HG03095 (cell line): ENCODE measurements around the gene CARM1.
"Not testable (repeated sequence)": the region's sequence is repeated elsewhere in the genome, so short reads cannot be mapped to it uniquely, and the experiment has no call there.

ENCODE experiments used
- ATAC-seq: cut with Tn5 transposase; IDR thresholded peaks from one replicate; pipeline ENCODE4 v1.9.1; 2021; ENCODE audit warnings: moderate library complexity; ENCODE audit not compliant: unreplicated experiment

CARM1 gene

GRCh38 chr19:10872546-10873107, 1.3 kb downstream of the CARM1 start:
- no peak for ATAC-seq

GRCh38 chr19:10874024-10874423, 2.7 kb downstream of the CARM1 start:
- no peak for ATAC-seq

GRCh38 chr19:10876459-10877240, 5.3 kb downstream of the CARM1 start:
- peak; percentile 54 for ATAC-seq

GRCh38 chr19:10877608-10878007, 6.3 kb downstream of the CARM1 start:
- ATAC-seq, result not testable (repeated sequence)

- ATAC-seq, result no peak
Measured at GRCh38 chr19:10878253-10878652, 6.9 kb downstream of the CARM1 start.

- no peak for ATAC-seq
Measured at GRCh38 chr19:10881403-10882107, 10.2 kb downstream of the CARM1 start.

GRCh38 chr19:10882108-10882457, 10.7 kb downstream of the CARM1 start:
- no peak for ATAC-seq

GRCh38 chr19:10884274-10884673, 12.9 kb downstream of the CARM1 start:
- ATAC-seq, result no peak

GRCh38 chr19:10885201-10886169, 14.1 kb downstream of the CARM1 start:
- ATAC-seq, result no peak

- no peak for ATAC-seq
Measured at GRCh38 chr19:10887616-10888367, 16.4 kb downstream of the CARM1 start.

GRCh38 chr19:10888421-10888866, 17.1 kb downstream of the CARM1 start:
- no peak for ATAC-seq

GRCh38 chr19:10889880-10890279, 18.5 kb downstream of the CARM1 start:
- no peak for ATAC-seq

- no peak for ATAC-seq
Measured at GRCh38 chr19:10891405-10892086, 20.2 kb downstream of the CARM1 start.

GRCh38 chr19:10892256-10892655, 20.9 kb downstream of the CARM1 start:
- no peak for ATAC-seq

- no peak for ATAC-seq
Measured at GRCh38 chr19:10894911-10895213, 23.5 kb downstream of the CARM1 start.

GRCh38 chr19:10895363-10895762, 24.0 kb downstream of the CARM1 start:
- no peak for ATAC-seq

- ATAC-seq, result no peak
Measured at GRCh38 chr19:10895920-10896319, 24.6 kb downstream of the CARM1 start.

GRCh38 chr19:10896851-10897526, 25.6 kb downstream of the CARM1 start:
- no peak for ATAC-seq

- ATAC-seq, result no peak
Measured at GRCh38 chr19:10898633-10899032, 27.3 kb downstream of the CARM1 start.
